ENCODE data around the gene LITAF.

Gene LITAF

GRCh38 chr16:11543661-11544393 is 42.9 kb downstream of the LITAF start:
- in situ Hi-C loops (cut with MboI; ENCODE audit: low pct_unique_long_range_greater_than_20kb, low sequenced_read_pairs, unreplicated experiment) = no loop called here
- TF ChIP-seq CTCF (IDR thresholded peaks at IDR 0.05; ENCODE audit: extremely low read depth, insufficient read depth, missing control alignments) = no peak

DNA sequence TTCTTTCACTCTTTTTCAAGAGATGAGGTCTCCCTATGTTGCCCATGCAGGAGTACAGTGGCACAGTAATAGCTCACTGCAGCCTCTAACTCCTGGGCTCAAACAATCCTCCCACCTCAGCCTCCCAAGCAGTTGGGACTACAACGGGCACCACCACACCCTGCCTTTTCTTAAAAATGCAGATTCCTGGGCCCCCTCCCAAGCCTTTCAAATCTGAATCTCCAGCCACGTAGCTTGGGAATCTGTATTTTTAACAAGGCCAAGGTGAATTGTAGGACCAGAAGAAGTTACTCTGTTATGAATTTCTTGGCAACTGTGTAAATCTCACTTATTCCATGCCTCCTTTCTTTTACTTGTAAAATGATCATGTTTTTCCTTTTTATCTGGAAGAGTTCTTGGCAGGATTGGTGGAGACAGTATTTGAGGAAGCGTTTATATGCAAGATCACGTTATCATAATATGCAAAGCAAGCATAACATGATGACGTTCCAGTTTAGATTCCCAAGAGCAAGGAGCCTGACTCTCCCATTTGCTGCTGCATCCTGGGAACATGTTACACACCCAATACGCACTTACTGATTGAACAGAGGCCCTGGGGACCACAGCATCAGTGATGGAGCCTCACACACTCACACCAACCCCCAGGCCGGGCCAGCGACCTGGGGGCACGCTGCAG is 44.5 kb downstream of the LITAF start:
- DNase-seq (ENCODE audit: low spot score) = no peak
- in situ Hi-C loops (cut with MboI; ENCODE audit: low pct_unique_long_range_greater_than_20kb, low sequenced_read_pairs, unreplicated experiment) = no loop called here

More at GRCh38 chr16:11543661-11544393, 42.9 kb downstream of the LITAF start:
- no peak for DNase-seq (ENCODE audit: low spot score)

DNA sequence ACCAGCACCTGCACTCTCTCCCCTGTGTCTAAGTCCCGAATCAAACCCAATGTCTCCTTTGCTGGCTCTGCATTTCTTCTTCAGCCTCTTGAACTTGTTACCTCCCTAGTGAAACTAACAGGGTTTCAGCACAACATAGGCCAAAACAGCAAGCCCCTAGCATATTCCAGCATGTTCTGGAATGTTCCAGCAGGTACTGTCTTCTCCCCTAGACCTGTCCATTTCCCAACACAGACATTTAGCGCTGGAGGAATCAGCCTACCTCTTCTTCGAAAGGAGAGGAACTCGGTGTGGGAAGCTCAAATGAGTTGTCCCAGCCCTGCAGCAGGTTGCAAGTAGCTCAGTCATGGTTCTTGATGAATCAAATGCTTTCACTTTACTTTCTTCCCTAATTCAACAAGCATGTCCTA is 47.1 kb downstream of the LITAF start:
- DNase-seq (ENCODE audit: low spot score) = no peak
- TF ChIP-seq CTCF (IDR thresholded peaks at IDR 0.05; ENCODE audit: extremely low read depth, insufficient read depth, missing control alignments) = no peak
- in situ Hi-C loops (cut with MboI; ENCODE audit: low pct_unique_long_range_greater_than_20kb, low sequenced_read_pairs, unreplicated experiment) = loop anchor here (10.0 kb wide), 2 partner anchors 105 to 275 kb away; no protein-coding TSS in a partner anchor

More for the DNA sequence above, 44.5 kb downstream of the LITAF start:
- no peak for TF ChIP-seq CTCF (IDR thresholded peaks at IDR 0.05; ENCODE audit: extremely low read depth, insufficient read depth, missing control alignments)

GRCh38 chr16:11538880-11539279 is 47.8 kb downstream of the LITAF start:
- no peak for TF ChIP-seq CTCF (IDR thresholded peaks at IDR 0.05; ENCODE audit: extremely low read depth, insufficient read depth, missing control alignments)
- in situ Hi-C loops (cut with MboI; ENCODE audit: low pct_unique_long_range_greater_than_20kb, low sequenced_read_pairs, unreplicated experiment) = loop anchor here (10.0 kb wide), 2 partner anchors 106 to 276 kb away; no protein-coding TSS in a partner anchor

GRCh38 chr16:11536104-11536866 is 50.4 kb downstream of the LITAF start:
- TF ChIP-seq CTCF (IDR thresholded peaks at IDR 0.05; ENCODE audit: extremely low read depth, insufficient read depth, missing control alignments) = no peak
- DNase-seq (ENCODE audit: low spot score) = no peak
- in situ Hi-C loops (cut with MboI; ENCODE audit: low pct_unique_long_range_greater_than_20kb, low sequenced_read_pairs, unreplicated experiment) = loop anchor here (10.0 kb wide), 2 partner anchors 109 to 279 kb away; no protein-coding TSS in a partner anchor

More at GRCh38 chr16:11538880-11539279, 47.8 kb downstream of the LITAF start:
- DNase-seq (ENCODE audit: low spot score) = no peak

GRCh38 chr16:11535494-11535893 is 51.2 kb downstream of the LITAF start:
- TF ChIP-seq CTCF (IDR thresholded peaks at IDR 0.05; ENCODE audit: extremely low read depth, insufficient read depth, missing control alignments) = no peak
- DNase-seq (ENCODE audit: low spot score) = no peak
- in situ Hi-C loops (cut with MboI; ENCODE audit: low pct_unique_long_range_greater_than_20kb, low sequenced_read_pairs, unreplicated experiment) = loop anchor here (10.0 kb wide), 2 partner anchors 109 to 279 kb away; no protein-coding TSS in a partner anchor

Measured in GM13977 (cell line).